Brain microvascular endothelial cell (primary cell): ENCODE data around the gene STAT5A.
A peak's percentile ranks its signal among the peaks of the same experiment; 100 is the strongest.
"Not testable (repeated sequence)": the region's sequence is repeated elsewhere in the genome, so short reads cannot be mapped to it uniquely, and the experiment has no call there.

Experiments used
- DNase-seq: peaks from one replicate; pipeline ENCODE4 v3.0.0-alpha.2; 2020
- H3K27ac ChIP-seq: fragments of 250-450 bp; sonication (Bioruptor Pico); 2 replicates; pipeline ENCODE4 v1.5.1; 2020; ENCODE audit warnings: mild to moderate bottlenecking, moderate library complexity
- H3K27me3 ChIP-seq: fragments of 250-450 bp; sonication (Bioruptor Pico); replicated peaks from 2 replicates; pipeline ENCODE4 v1.5.1; 2020; ENCODE audit warnings: mild to moderate bottlenecking
- H3K36me3 ChIP-seq: fragments of 250-450 bp; sonication (Bioruptor Pico); replicated peaks from 2 replicates; pipeline ENCODE4 v1.5.1; 2020; ENCODE audit warnings: mild to moderate bottlenecking
- H3K4me3 ChIP-seq: 2 replicates; pipeline ENCODE4 v1.5.1; 2011; ENCODE audit warnings: low read depth, mild to moderate bottlenecking, control low read depth, low read length, moderate library complexity
- in situ Hi-C: cut with HindIII; loops from 2 replicates; pipeline ENCODE4 v1.10.0; 2017; ENCODE audit warnings: low sequenced_read_pairs, low pct_ligation_motif_present
- TF ChIP-seq, protein P1 (sequence below): IDR thresholded peaks from 2 replicates; pipeline ENCODE4 v1.5.1; 2011; ENCODE audit warnings: low read depth, mild to moderate bottlenecking, moderate library complexity, low read length, control low read depth, inconsistent platforms; ENCODE audit errors: missing control alignments

STAT5A gene

DNA sequence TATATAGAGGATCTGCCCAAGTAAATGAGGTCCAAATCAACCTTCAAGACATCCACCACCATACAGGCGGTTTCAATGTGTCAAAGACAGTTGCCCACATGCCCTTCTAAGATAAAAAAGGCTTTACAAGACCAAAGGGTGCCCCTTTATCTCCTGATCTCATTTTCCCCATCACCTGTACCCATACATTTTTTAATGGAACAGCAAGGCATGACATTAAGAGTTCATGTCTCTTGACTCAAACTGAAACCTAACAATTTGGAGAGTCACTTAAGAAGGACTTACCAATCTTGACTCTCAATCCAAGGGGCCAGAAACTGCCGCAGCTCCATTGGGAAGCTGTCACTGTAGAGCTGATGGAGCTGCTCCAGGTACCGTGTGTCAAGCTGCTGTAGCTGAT, 59.8 kb downstream of the STAT5A start:
- TF ChIP-seq, protein P1, sequence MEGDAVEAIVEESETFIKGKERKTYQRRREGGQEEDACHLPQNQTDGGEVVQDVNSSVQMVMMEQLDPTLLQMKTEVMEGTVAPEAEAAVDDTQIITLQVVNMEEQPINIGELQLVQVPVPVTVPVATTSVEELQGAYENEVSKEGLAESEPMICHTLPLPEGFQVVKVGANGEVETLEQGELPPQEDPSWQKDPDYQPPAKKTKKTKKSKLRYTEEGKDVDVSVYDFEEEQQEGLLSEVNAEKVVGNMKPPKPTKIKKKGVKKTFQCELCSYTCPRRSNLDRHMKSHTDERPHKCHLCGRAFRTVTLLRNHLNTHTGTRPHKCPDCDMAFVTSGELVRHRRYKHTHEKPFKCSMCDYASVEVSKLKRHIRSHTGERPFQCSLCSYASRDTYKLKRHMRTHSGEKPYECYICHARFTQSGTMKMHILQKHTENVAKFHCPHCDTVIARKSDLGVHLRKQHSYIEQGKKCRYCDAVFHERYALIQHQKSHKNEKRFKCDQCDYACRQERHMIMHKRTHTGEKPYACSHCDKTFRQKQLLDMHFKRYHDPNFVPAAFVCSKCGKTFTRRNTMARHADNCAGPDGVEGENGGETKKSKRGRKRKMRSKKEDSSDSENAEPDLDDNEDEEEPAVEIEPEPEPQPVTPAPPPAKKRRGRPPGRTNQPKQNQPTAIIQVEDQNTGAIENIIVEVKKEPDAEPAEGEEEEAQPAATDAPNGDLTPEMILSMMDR: no peak
- Histone ChIP-seq H3K36me3 (peaks cover 14% of the 10 kb centered on the region), H3K4me3 (no peak overlapping the region), H3K27me3 (no peaks in the 10 kb centered on the region), H3K27ac (no peak overlapping the region)
- in situ Hi-C loops: no loop called here
- DNase-seq: no peak

DNA sequence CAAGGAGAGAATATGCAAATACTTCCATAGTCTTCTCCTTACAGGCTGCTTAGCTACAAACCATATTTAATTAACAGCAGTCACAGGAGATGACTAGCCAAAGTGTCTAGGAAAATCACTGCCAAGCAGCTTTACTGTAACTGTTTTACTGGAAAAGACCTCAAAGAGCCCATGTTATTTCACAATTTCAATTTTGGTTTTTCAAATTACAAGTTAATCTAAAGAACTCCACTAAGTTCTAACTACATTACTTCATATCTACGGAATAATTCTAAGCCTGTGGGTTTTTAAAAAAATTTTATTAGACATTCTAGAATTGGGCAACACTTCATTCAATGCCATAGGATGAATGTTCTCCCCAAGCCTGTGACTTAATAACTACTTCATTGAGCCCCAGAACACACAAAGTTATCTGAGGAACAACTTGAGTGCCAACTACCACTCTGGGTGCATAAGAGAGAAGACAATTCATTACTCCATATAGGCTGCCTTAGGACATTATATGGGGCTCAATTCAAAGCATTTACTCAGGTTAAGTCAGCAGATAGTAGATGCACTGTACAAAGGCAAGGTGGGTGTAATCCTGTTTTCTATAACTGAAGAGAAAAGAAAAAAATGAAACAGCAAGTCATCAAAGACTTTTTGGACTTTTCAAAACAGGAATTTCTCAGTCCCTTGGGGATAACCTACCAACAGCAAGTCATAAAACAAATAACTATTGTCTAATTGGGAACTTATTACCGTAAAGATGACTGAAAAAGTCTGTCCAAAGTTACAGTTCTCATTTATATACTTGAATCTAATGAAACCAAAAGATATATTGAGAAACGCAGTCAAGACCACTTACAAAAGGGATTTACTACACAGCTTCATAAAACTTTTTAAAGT, 66.9 kb downstream of the STAT5A start:
- no peak overlapping the region for H3K4me3 ChIP-seq
- no peak for DNase-seq
- H3K27ac ChIP-seq: no peak overlapping the region
- TF ChIP-seq, protein P1: no peak
- in situ Hi-C loops: no loop called here
- no peaks in the 10 kb centered on the region for H3K27me3 ChIP-seq
- no peaks in the 10 kb centered on the region for H3K36me3 ChIP-seq

DNA sequence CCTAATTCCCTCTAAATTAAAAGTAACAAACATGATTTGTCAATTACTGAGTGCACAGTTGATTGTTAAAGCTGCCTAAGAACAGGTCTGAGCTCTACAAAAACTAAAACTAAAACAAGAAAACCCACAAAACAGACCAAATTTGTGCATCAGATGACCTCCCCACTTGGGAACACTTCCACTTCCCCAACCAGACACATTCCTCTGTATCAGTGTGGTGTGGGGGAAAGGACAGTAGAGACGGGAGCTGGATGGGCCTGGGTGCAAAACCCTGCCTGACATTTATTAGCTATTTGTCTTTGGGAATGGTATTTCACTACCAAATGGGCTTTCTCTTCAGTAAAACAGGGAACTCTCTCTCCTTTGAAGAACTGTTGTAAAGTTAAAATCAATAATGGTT, 70.1 kb downstream of the STAT5A start:
- Histone ChIP-seq H3K36me3 (no peaks in the 10 kb centered on the region), H3K27ac (no peak overlapping the region), H3K4me3 (no peak overlapping the region), H3K27me3 (no peaks in the 10 kb centered on the region)
- no peak for DNase-seq
- in situ Hi-C loops: no loop called here
- TF ChIP-seq, protein P1: no peak

DNA sequence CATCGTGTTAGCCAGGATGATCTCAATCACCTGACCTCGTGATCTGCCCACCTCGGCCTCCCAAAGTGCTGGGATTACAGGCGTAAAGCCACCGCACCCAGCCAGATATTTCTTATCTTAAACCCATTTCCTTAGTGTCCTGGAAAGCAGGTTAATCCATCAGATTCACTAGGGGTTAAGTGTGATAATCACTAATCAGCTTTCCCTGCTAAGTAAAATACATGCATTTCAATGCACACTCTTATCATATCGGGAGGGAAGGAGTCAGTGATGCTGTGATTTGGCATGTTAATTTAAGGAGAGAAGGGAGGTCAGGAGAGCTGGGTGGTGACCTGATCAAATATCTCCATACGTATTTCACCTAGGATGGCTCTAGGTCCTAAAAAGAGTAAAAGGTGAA, 70.8 kb downstream of the STAT5A start:
- no peak for DNase-seq
- in situ Hi-C loops: no loop called here
- TF ChIP-seq, protein P1: no peak
- no peaks in the 10 kb centered on the region for H3K36me3 ChIP-seq
- H3K27ac ChIP-seq: no peak overlapping the region
- no peak overlapping the region for H3K4me3 ChIP-seq
- H3K27me3 ChIP-seq: no peaks in the 10 kb centered on the region

DNA sequence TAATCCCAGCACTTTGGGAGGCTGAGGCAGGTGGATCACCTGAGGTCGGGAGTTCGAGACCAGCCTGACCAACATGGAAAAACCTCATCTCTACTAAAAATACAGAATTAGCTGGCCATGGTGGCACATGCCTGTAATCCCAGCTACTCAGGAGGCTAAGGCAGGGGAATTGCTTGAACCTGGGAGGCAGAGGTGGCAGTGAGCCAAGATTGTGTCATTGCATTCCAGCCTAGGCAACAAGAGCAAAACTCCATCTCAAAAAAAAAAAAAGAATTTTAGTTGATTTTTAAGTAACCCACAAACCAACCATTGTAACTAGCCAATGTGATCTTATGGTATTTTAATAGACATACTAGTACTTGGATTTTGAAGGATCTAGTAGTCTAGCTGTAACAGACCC, 72.1 kb downstream of the STAT5A start:
- H3K36me3 ChIP-seq, H3K27me3 ChIP-seq, H3K27ac ChIP-seq, in situ Hi-C loops, H3K4me3 ChIP-seq: not testable (repeated sequence)
- peak; percentile 50 for DNase-seq
